ENCODE results near the gene BEGAIN. TPM values are rescaled to one million over a fixed set of nuclear protein-coding genes. Genes with fewer than 3 reads are reported as not detected.

Gene BEGAIN
- polyA plus RNA-seq, 1 donor from 2014 or later, result 10.9 TPM

- H3F3A ChIP-seq (ENCODE audit: insufficient read depth, low read length, poor library complexity, severe bottlenecking), result no peaks in the 10 kb centered on the region
- H3K9ac ChIP-seq (ENCODE audit: low read length), result no peak overlapping the region
- no peaks in the 10 kb centered on the region for H3K36me3 ChIP-seq (ENCODE audit: insufficient read depth, low read length)
- no peak for TF ChIP-seq MXI1 (conservative IDR thresholded peaks at IDR 0.05; ENCODE audit: poor library complexity, severe bottlenecking)
- TF ChIP-seq REST (IDR thresholded peaks at IDR 0.05; ENCODE audit: borderline replicate concordance), result no peak
- no peak for TF ChIP-seq SMC3 (conservative IDR thresholded peaks at IDR 0.05; ENCODE audit: poor library complexity)
- TF ChIP-seq CTCF (IDR thresholded peaks at IDR 0.05; ENCODE audit: poor library complexity, severe bottlenecking), result no peak
- H3K27me3 ChIP-seq (ENCODE audit: insufficient read depth, low read depth, low read length), result no peaks in the 10 kb centered on the region
- H3K9me3 ChIP-seq (ENCODE audit: low read length), result no peaks in the 10 kb centered on the region
- H3K4me3 ChIP-seq (ENCODE audit: low read length), result no peak overlapping the region
- H3K79me2 ChIP-seq (replicated peaks; ENCODE audit: insufficient read depth, low read length), result no peaks in the 10 kb centered on the region
- no peaks in the 10 kb centered on the region for H3K9me2 ChIP-seq (ENCODE audit: insufficient read depth, low read length)
- H2AFZ ChIP-seq (ENCODE audit: low read depth, low read length), result no peak overlapping the region
- H3K27ac ChIP-seq (ENCODE audit: low read length), result no peak overlapping the region
- H3K4me2 ChIP-seq (ENCODE audit: low read length), result no peak overlapping the region
- no peaks in the 10 kb centered on the region for H4K20me1 ChIP-seq (ENCODE audit: insufficient read depth)
Measured at GRCh38 chr14:100634026-100634425, 46.8 kb upstream of the BEGAIN start.

- Histone ChIP-seq H3K9me2 (ENCODE audit: insufficient read depth, low read length) (no peaks in the 10 kb centered on the region), H3K9me3 (ENCODE audit: low read length) (no peaks in the 10 kb centered on the region), H3K9ac (ENCODE audit: low read length) (no peak overlapping the region), H2AFZ (ENCODE audit: low read depth, low read length) (no peak overlapping the region), H3K27ac (ENCODE audit: low read length) (no peak overlapping the region), H3K79me2 (replicated peaks; ENCODE audit: insufficient read depth, low read length) (no peaks in the 10 kb centered on the region), H3K4me3 (ENCODE audit: low read length) (no peak overlapping the region), H3K36me3 (ENCODE audit: insufficient read depth, low read length) (no peaks in the 10 kb centered on the region), H3F3A (ENCODE audit: insufficient read depth, low read length, poor library complexity, severe bottlenecking) (no peaks in the 10 kb centered on the region), H3K27me3 (ENCODE audit: insufficient read depth, low read depth, low read length) (no peaks in the 10 kb centered on the region), H3K4me2 (ENCODE audit: low read length) (no peak overlapping the region), H4K20me1 (ENCODE audit: insufficient read depth) (no peaks in the 10 kb centered on the region)
- TF ChIP-seq MXI1 (conservative IDR thresholded peaks at IDR 0.05; ENCODE audit: poor library complexity, severe bottlenecking), result no peak
- TF ChIP-seq POLR2AphosphoS5 (IDR thresholded peaks at IDR 0.05), result no peak
- TF ChIP-seq TAF1 (IDR thresholded peaks at IDR 0.05; ENCODE audit: low read depth), result no peak
- no peak for TF ChIP-seq CTCF (IDR thresholded peaks at IDR 0.05; ENCODE audit: poor library complexity, severe bottlenecking)
- TF ChIP-seq SMC3 (conservative IDR thresholded peaks at IDR 0.05; ENCODE audit: poor library complexity), result no peak
- TF ChIP-seq REST (IDR thresholded peaks at IDR 0.05; ENCODE audit: borderline replicate concordance), result no peak
- TF ChIP-seq RAD21 (conservative IDR thresholded peaks at IDR 0.05), result no peak
- no peak for TF ChIP-seq EP300 (conservative IDR thresholded peaks at IDR 0.05; ENCODE audit: poor library complexity, severe bottlenecking)
- TF ChIP-seq EZH2 (IDR thresholded peaks at IDR 0.05; ENCODE audit: borderline replicate concordance, insufficient read depth, low read length, poor library complexity, severe bottlenecking), result no peak
Measured at GRCh38 chr14:100633406-100633805, 46.2 kb upstream of the BEGAIN start.
